ENCODE measurements around the gene ETV2.

DNA sequence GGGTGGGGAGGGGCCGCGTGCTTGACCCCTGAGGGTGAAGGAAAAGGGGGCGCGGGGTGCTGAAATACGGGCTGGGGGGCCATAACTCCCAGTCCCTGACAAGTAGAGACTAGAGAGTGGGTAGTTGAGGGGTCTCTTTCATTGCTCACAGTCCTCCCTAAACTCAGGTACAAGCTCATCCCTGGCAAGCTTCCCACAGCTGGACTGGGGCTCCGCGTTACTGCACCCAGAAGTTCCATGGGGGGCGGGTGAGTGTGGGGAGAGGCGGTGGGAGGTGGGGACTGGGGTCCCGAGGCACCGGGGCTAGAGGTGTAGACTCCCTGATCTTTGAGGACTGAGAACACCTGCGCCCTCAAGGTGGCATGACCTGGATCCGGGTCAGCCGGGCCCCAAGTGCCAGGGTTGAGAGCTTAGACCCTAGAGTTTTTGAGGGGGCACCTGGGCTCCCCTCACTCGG lies 1.3 kb downstream of the ETV2 start:
- TF ChIP-seq, protein P1, sequence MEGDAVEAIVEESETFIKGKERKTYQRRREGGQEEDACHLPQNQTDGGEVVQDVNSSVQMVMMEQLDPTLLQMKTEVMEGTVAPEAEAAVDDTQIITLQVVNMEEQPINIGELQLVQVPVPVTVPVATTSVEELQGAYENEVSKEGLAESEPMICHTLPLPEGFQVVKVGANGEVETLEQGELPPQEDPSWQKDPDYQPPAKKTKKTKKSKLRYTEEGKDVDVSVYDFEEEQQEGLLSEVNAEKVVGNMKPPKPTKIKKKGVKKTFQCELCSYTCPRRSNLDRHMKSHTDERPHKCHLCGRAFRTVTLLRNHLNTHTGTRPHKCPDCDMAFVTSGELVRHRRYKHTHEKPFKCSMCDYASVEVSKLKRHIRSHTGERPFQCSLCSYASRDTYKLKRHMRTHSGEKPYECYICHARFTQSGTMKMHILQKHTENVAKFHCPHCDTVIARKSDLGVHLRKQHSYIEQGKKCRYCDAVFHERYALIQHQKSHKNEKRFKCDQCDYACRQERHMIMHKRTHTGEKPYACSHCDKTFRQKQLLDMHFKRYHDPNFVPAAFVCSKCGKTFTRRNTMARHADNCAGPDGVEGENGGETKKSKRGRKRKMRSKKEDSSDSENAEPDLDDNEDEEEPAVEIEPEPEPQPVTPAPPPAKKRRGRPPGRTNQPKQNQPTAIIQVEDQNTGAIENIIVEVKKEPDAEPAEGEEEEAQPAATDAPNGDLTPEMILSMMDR (conservative IDR thresholded peaks at IDR 0.05; ENCODE audit: low read depth, low read length), result no peak
- TF ChIP-seq EZH2 (IDR thresholded peaks at IDR 0.05; ENCODE audit: borderline replicate concordance, low read depth, low read length, poor library complexity, severe bottlenecking), result no peak
